Uterus (tissue), 4 donors: ENCODE data around the gene GRIN2A. TPM values are rescaled to one million over a fixed set of nuclear protein-coding genes. Genes with fewer than 3 reads are reported as not detected.

Experiments used
- DNase-seq, 2 donors: peaks; one replicate each; pipeline ENCODE4 v3.0.0-alpha.2; 2019 to 2020
- H3K27ac ChIP-seq, 2 donors: fragments of 200-600 bp; sonication (generic); 1 replicate in 1 of 2; 2 replicates in 1 of 2; pipeline ENCODE4 v1.5.1; 2016 to 2018
- H3K27me3 ChIP-seq, 2 donors: fragments of 200-600 bp; sonication (generic); one replicate each; pipeline ENCODE4 v1.5.1; 2018 to 2019; ENCODE audit warnings: control low read depth in 1 of 2
- H3K36me3 ChIP-seq, 2 donors: fragments of 200-600 bp; sonication (generic); one replicate each; pipeline ENCODE4 v1.5.1; 2019; ENCODE audit warnings: control low read depth in 1 of 2
- H3K4me1 ChIP-seq, 2 donors: fragments of 200-600 bp; sonication (generic); one replicate each; pipeline ENCODE4 v1.5.1; 2018 to 2019; ENCODE audit warnings: control low read depth in 1 of 2
- H3K4me3 ChIP-seq, 2 donors: fragments of 200-600 bp; sonication (generic); 1 replicate in 1 of 2; 2 replicates in 1 of 2; pipeline ENCODE4 v1.5.1; 2018 to 2019; ENCODE audit warnings: mild to moderate bottlenecking in 1 of 2
- H3K9me3 ChIP-seq, 2 donors: fragments of 200-600 bp; sonication (generic); one replicate each; pipeline ENCODE4 v1.5.1; 2019; ENCODE audit warnings: control low read depth in 1 of 2
- POLR2A ChIP-seq, 2 donors: fragments of 450-650 bp; IDR thresholded peaks; one replicate each; pipeline ENCODE4 v1.6.1; 2016; ENCODE audit warnings: antibody characterized with exemption in 2 of 2, mild to moderate bottlenecking in 1 of 2, moderate library complexity in 1 of 2
- intact Hi-C: fragments of 100-400 bp; cut with DNase I; formaldehyde crosslinking; loops from one replicate; pipeline ENCODE4 v1.15.1; 2023; ENCODE audit warnings: low total_unique reads
- total RNA-seq, 4 donors: library from RNA; depleted of rRNA in 3 of 4; stranded (reverse); fragments of >200 nt in 3 of 4; gene quantifications; one replicate each; pipeline versions ENCODE4 v1.1.0 to v1.2.4, GENCODE V29; 2014 to 2023
- TF ChIP-seq, protein P1 (sequence below), 4 experiments: fragments of 200-600 bp in 2 of 4; fragments of 450-650 bp in 2 of 4; sonication (generic) in 2 of 4; IDR thresholded peaks; one replicate each; pipeline ENCODE4 v1.5.1; 2016 to 2019; ENCODE audit warnings: antibody characterized with exemption in 4 of 4, mild to moderate bottlenecking in 2 of 4, moderate library complexity in 1 of 4
- donor health status: DM: yes; HTN: yes; CAD: no.

The GRIN2A gene
- total RNA-seq, 4 donors from 2014 or later: under 0.01 to 2.4 (median 0.56) TPM

DNA sequence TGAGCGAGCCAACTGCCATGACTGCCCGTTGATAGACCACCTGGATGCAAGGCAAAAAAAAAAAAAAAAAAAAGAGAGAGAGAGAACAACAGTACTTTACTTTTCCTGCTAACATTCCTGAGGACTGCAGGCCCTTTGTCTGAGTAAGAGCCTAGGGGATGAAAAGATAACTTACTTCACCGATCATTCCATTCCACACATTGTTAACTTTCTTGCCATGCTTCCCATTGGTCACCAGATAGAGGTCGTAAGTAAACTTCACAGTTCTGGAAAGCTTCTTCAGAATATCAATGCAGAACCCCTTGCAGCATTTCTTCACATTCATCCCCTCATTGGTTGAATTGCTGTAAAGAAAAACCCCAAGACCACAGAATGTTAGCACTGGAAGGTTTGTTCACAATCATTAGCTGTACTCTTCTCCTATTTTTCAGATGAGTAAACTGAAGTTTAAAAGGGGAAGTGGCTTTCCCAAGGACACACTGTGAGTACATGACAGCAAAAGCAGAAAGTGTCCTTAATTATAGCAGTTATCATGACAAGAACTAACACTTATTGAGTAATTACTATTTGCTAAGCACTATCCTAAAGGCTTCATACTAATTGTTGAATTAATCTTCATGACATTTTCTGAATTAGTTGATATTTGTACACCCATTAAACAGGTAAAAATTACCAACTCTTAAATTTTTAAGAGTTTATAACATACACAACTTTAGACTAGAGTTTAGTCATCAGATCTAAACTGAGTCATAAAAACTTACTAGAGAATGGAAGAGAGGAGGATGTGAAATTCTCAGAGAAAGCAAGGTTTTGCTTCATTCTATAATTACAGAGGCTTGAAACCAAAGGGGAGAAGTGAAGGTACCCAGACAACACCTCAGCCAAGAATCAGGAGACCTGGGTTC, 341.2 kb downstream of the GRIN2A start:
- Histone ChIP-seq H3K9me3 (no peaks in the 10 kb centered on the region), H3K36me3 (no peaks in the 10 kb centered on the region), H3K4me3 (no peak overlapping the region), H3K27ac (no peak overlapping the region), H3K27me3 (no peaks in the 10 kb centered on the region), H3K4me1 (no peaks in the 10 kb centered on the region)
- no peak for TF ChIP-seq POLR2A (IDR thresholded peaks at IDR 0.05)
- TF ChIP-seq, protein P1, sequence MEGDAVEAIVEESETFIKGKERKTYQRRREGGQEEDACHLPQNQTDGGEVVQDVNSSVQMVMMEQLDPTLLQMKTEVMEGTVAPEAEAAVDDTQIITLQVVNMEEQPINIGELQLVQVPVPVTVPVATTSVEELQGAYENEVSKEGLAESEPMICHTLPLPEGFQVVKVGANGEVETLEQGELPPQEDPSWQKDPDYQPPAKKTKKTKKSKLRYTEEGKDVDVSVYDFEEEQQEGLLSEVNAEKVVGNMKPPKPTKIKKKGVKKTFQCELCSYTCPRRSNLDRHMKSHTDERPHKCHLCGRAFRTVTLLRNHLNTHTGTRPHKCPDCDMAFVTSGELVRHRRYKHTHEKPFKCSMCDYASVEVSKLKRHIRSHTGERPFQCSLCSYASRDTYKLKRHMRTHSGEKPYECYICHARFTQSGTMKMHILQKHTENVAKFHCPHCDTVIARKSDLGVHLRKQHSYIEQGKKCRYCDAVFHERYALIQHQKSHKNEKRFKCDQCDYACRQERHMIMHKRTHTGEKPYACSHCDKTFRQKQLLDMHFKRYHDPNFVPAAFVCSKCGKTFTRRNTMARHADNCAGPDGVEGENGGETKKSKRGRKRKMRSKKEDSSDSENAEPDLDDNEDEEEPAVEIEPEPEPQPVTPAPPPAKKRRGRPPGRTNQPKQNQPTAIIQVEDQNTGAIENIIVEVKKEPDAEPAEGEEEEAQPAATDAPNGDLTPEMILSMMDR (IDR thresholded peaks at IDR 0.05): no peak
- intact Hi-C loops: no loop called here
- DNase-seq: no peak

- Histone ChIP-seq H3K27me3 (no peaks in the 10 kb centered on the region), H3K4me1 (no peaks in the 10 kb centered on the region), H3K9me3 (no peaks in the 10 kb centered on the region), H3K4me3 (no peak overlapping the region), H3K36me3 (no peaks in the 10 kb centered on the region), H3K27ac (no peak overlapping the region)
- no peak for DNase-seq
- intact Hi-C loops: no loop called here
- TF ChIP-seq, protein P1 (IDR thresholded peaks at IDR 0.05): no peak
- TF ChIP-seq POLR2A (IDR thresholded peaks at IDR 0.05): no peak
Measured at GRCh38 chr16:9837481-9837880, 344.7 kb downstream of the GRIN2A start.

DNA sequence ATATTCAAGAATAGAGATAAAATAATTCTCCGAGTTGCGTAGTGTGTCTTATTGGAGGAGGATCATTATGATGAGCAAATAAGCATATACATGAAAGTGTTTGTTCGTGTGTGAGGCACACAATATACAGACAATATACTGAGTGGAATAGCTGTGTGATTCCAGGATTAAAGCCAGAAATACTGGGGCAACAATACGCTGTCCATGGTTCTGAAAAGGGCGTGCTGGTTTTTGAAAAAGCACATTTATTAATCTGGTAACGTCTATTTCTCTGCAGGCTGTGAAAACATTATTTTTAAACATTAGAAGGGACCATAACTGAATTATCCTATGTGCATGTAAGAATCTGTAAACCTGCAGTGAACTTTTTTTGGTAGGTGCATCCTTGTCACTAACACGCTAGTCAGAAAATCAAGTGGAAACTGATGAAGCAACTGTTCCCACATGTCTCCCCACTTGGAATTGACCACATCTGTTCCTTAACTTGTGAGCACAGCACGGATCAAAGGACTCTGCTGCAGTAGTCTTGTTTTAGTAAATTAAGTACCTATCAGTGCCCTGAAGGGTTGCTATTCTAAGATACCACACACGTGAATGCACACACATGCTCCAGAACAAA, 346.0 kb downstream of the GRIN2A start:
- Histone ChIP-seq H3K36me3 (no peaks in the 10 kb centered on the region), H3K9me3 (no peaks in the 10 kb centered on the region), H3K27me3 (no peaks in the 10 kb centered on the region), H3K4me1 (no peaks in the 10 kb centered on the region), H3K27ac (no peak overlapping the region), H3K4me3 (no peak overlapping the region)
- no peak for DNase-seq
- TF ChIP-seq, protein P1 (IDR thresholded peaks at IDR 0.05): no peak
- TF ChIP-seq POLR2A (IDR thresholded peaks at IDR 0.05): no peak
- intact Hi-C loops: no loop called here

- H3K27me3 ChIP-seq: no peaks in the 10 kb centered on the region
- no peaks in the 10 kb centered on the region for H3K4me1 ChIP-seq
- no peaks in the 10 kb centered on the region for H3K36me3 ChIP-seq
- H3K4me3 ChIP-seq: no peak overlapping the region
- intact Hi-C loops: no loop called here
- H3K27ac ChIP-seq: no peak overlapping the region
- DNase-seq: no peak
- no peak for TF ChIP-seq POLR2A (IDR thresholded peaks at IDR 0.05)
- TF ChIP-seq, protein P1 (IDR thresholded peaks at IDR 0.05): no peak
- no peaks in the 10 kb centered on the region for H3K9me3 ChIP-seq
Measured at GRCh38 chr16:9827062-9827752, 355.0 kb downstream of the GRIN2A start.
